Measurements from ENCODE around the gene CLEC2D.
"Not testable (repeated sequence)": the region's sequence is repeated elsewhere in the genome, so short reads cannot be mapped to it uniquely, and the experiment has no call there.

CLEC2D gene

GRCh38 chr12:9669534-9669933 lies at the start of gene CLEC2D:
CLEC2D (plus strand) TSS chr12:9669713; CDS start chr12:9669735, 22 bp downstream.
- DNase-seq (ENCODE audit: low spot score), result no peak

DNA sequence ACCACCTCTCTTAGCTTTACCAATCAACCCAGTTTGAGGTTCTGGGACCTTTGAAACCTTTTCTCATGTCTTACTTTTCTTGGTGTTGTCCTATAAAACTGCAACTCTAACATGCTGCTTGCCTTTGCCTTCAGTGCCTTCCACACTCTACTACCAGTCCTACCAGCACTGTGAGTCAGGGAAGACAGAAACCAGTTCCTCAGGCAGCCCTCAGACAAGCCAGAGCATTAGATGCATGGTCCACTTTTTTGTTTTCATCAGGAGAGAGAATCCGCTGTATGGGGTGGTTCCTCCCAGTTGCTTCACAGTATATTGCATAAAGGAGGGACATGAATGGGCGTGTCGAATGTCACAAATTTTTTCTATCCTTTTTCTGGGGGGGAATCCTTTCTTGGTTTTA lies 44.5 kb upstream of the CLEC2D start:
- DNase-seq (ENCODE audit: low spot score), result no peak

GRCh38 chr12:9626291-9626690 lies 43.2 kb upstream of the CLEC2D start:
- DNase-seq (ENCODE audit: low spot score), result no peak

GRCh38 chr12:9626821-9627220 lies 42.7 kb upstream of the CLEC2D start:
- DNase-seq (ENCODE audit: low spot score), result no peak

DNA sequence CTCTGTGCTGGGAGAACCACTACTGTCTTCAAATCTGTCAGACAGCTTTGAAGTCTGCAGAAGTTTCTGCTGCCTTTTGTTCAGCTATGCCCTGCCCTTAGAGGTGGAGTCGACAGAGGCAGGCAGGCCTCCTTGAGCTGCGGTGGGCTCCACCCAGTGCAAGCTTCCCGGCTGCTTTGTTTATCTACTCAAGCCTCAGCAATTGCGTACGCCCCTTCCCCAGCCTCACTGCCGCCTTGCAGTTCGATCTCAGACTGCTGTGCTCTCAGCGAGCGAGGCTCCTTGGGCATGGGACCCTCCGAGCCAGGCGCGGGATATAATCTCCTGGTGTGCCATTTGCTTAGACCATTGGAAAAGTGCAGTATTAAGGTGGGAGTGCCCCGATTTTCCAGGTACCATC lies 36.7 kb upstream of the CLEC2D start:
- no peak for DNase-seq (ENCODE audit: low spot score)

GRCh38 chr12:9634177-9634803 lies 35.2 kb upstream of the CLEC2D start:
- DNase-seq (ENCODE audit: low spot score), result peak; percentile 44

DNA sequence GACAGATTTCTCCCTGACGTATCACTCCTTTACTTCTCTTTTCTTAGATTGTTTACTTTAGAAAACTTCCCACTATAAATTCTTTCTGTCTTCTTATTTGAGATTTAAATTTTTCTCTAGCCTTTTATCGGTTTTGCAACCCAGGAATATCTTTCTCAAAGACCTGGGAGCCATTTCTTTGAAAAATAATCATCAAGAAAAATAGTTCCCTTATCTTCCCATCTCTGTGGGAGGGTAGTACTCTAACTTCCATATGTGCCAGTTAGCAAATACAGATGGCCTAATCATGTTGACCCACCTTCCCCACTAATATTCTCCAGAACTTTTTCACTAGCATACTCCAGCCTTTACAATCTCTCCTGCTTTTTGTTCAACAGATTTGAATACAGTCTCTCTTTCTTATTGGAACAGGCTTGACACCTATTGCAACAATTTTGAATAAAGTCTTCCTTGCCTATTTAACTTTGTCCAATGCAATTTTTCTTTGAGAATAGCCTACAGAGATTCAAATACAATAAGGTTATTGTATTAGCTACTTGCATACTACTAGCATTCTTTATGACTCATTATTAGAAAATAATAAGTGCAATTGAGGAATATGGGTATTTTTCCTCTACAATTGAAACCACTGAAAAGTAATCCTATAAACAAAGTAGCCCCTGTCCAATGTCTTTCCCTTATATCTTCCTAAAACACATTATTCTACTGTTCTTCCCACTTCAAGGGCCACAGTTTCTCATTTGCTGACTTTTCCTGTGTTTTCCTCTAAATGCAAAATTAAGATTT lies 34.4 kb upstream of the CLEC2D start:
- DNase-seq (ENCODE audit: low spot score), result no peak

DNA sequence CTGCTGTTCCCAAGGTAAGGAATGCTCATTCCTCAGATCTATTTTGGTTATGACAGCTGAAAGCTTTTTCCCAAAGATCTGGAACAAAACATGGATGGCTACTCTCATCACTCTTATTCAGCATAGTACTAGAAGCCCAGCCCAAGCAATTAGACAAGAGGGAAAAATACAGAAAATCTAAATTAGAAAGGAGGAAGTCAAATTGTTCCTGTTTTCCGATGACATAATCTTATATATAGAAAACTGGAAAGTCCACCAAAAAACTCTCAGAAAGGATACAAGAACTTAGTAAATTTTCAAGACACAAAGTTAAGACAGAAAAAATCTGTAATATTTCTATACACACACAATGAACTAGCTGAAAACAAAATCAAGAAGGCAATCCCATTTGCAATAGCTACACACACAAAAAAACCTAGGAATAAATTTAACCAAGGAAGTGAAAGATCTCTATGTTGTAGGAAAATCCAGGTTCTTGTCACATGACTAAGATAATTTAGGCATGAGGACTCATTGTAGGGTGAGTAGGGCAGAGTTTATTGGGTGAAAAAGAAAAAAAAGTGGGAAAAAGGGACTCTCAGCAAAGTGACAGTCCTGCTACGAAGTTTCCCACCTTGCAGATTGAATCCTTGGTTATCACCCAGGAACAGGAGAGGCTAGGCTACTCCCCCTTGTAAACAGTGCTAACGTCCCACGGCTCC lies 33.2 kb upstream of the CLEC2D start:
- DNase-seq (ENCODE audit: low spot score), result no peak

DNA sequence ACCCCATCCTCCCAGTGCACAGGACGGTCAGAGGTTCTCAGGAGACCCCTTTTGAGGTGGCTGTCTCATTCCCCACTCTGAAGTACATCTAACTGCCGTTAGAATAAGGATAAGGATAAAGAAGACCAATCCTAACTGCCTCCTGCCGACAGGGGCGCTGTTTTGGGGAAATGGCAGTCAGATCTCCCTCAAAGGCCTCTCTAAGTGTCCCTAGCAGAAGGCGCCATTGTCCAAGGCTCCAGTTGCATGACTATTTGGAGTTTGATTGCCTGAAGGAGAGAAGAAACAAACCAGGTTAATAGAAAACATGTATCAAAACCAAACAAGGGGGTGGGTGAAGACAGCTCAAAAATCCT lies 32.7 kb upstream of the CLEC2D start:
- no peak for DNase-seq (ENCODE audit: low spot score)

DNA sequence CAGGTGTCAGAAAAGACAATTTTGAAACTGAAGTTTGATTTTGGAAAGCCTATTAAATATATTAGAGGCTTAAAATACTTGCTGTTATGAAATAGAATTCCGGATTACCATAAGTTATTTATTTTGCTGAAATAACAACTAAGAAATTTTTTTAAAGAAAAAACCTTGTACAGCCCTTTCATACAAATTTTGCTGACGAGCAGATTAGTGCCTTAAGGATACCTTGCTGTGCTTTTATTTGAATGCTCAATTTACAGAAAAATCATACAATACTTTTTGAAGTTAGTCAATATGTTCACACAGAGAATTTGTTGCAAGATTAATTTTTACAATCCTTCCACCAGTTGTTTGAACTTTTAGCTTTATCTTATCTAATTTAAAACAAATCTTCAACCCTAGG lies 29.5 kb upstream of the CLEC2D start:
- no peak for DNase-seq (ENCODE audit: low spot score)

- DNase-seq (ENCODE audit: low spot score), result no peak
Measured at GRCh38 chr12:9642606-9643265, 26.8 kb upstream of the CLEC2D start.

GRCh38 chr12:9643266-9643660 lies 26.2 kb upstream of the CLEC2D start:
- DNase-seq (ENCODE audit: low spot score), result no peak

GRCh38 chr12:9644985-9645551 lies 24.4 kb upstream of the CLEC2D start:
- not testable (repeated sequence) for DNase-seq (ENCODE audit: low spot score)

- peak; percentile 41 for DNase-seq (ENCODE audit: low spot score)
Measured at GRCh38 chr12:9646794-9647781, 22.4 kb upstream of the CLEC2D start.

- DNase-seq (ENCODE audit: low spot score), result peak; percentile 91
Measured at GRCh38 chr12:9647825-9648700, 21.4 kb upstream of the CLEC2D start.

DNA sequence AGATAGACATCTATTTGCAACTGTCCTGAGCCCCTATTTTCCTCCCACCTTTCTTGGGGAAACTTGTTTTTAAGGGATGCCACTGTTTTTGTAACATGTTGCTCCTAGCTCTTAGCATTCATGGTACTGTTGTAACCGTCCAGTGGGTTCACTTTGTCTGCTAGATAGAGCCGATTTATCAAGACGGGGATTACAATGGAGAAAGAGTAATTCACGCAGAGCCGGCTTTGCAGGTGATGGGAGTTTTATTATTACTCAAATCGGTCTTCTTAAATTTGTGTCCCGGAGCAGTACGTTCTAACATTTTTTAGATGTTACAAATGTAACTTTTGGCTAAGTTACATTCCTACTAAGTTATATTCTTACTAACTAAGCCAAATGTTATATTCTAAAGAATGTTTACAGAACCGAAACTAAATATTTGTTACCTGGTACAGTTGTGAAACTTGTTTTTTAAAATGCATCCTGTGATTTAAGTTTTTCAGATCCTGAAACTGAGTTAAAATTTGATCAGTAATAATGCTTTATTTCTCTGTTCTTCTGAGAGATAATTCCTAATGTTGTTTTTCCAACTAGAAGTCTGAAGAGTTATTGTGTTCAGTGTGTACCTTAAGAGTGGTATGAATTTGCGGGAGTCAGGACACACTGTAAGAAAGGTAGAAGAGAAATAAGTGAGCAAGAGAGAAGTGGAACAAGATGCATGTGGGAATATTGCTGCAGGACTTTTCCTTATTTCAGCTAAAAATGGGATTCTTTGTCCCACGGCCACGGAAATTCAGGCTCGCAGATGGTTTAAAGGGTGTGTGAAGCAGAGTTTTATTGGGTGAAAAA lies 20.6 kb upstream of the CLEC2D start:
- DNase-seq (ENCODE audit: low spot score), result peak; percentile 58

DNA sequence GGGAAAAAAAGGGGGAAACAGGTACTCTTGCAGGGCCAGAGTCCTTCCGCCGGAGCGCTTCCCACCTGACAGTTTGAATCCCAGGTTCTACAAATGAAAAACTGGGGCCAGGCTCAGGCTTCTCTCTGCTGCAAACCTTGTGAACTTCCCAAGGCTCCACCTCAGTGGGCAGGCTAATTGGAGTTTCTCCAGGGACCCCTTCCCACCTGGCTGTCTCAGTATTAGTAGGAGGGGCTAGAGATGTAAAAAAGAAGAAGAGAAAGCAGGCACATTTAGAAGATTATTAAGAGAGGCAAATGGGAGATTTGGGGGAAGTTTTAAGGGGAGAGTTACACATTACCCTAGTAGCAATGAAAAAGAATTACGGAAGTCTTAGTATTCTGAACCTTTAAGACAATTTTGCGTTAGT lies 20.0 kb upstream of the CLEC2D start:
- peak; percentile 46 for DNase-seq (ENCODE audit: low spot score)

DNA sequence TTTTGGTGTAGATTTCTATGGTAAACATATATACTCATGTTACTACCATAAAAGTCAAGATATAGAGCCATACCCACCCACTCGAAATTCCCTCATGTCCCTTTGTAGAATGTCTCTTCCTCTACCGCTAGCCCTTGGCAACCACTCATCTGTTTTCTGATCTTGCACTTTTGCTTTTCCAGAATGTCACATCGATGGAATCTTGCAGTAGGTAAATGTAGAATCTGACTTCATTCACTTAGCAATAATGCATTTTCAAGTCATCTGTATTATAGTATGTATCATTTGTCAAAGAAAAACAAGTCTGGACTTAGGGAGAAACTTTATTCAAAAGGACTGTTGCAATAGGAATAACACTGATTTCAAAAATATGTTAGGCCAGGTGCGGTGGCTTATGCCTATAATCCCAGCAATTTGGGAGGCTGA lies 19.3 kb upstream of the CLEC2D start:
- DNase-seq (ENCODE audit: low spot score), result peak; percentile 40

DNA sequence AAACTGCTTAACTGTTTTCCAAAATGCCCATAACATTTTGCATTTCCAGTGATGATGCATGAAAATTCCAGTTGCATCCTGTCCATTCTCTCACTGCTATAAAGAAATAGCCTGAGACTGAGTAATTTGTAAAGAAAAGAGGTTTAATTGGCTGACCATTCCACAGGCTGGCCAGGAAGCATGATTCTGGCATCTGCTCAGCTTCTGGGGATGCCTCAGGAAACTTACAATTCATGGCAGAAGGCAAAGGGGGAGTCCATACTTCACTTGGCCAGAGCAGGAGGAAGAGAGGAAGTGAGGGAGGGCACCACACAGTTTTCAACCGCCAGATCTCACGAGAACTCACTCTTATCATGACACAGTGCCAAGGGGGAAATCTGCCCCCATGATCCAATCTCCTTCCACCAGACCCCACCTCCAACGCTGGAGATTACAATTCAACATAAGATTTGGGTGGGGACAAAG lies 18.2 kb upstream of the CLEC2D start:
- DNase-seq (ENCODE audit: low spot score), result no peak
